ENCODE results near the gene EIF3M.

The EIF3M gene

DNA sequence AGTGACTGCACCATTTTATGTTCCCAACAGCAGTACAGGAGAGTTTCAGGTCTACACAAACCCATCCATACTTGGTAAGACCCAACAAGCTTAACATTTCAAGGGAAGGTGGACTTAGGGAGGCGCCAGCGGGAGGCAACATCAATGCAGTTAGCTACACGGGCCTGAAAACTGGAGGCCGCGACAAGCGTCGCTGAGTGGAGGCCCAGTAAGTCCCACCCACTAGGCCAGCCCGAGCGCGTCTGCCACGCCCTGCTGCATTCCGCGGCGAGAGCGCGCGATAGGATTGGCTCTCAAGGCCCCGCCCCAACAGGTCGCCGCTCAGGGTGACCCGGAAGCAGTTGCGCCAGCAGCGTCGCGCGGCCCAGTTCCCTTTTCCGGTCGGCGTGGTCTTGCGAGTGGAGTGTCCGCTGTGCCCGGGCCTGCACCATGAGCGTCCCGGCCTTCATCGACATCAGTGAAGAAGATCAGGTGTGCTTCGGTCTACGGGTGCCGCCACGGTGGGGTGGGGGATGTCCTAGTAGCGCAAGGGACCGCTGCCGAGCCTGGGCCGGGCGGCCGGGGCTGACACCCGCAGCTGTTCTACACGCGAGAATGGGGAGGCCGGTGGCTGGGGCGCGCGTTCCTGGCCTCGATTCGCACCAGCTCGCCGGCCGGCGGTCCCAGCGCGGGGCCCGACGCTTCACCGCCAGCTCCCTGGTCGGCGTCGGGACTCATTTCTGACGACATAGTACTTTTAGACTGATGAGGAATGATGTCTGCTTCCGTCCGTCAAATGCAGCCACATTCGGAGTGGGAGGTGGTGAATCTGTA lies at the start of gene EIF3M:
TSS of gene EIF3M (plus strand) at position 373 of the 813 bp plus-strand sequence. CDS start at position 430, 57 bp downstream.
- H3K9me3 ChIP-seq (ENCODE audit: insufficient read depth, low read length): no peaks in the 10 kb centered on the region
- H3K27me3 ChIP-seq (ENCODE audit: low read depth, low read length): no peaks in the 10 kb centered on the region
- peaks cover 51% of the 10 kb centered on the region for H3K79me2 ChIP-seq (ENCODE audit: low read length)
- peaks cover 27% of the 10 kb centered on the region for H3K4me1 ChIP-seq (ENCODE audit: low read length)
- H3K9ac ChIP-seq (ENCODE audit: low read length): peak within 1 kb of the TSS; percentile 98
- peak within 1 kb of the TSS; percentile 92 for H3K4me2 ChIP-seq (ENCODE audit: low read length)
- H3K36me3 ChIP-seq (replicated peaks; ENCODE audit: low read depth, low read length): peaks cover 17% of the 10 kb centered on the region
- no peak for TF ChIP-seq EZH2phosphoT487 (IDR thresholded peaks at IDR 0.05; ENCODE audit: low read depth)
- TF ChIP-seq, protein P1, sequence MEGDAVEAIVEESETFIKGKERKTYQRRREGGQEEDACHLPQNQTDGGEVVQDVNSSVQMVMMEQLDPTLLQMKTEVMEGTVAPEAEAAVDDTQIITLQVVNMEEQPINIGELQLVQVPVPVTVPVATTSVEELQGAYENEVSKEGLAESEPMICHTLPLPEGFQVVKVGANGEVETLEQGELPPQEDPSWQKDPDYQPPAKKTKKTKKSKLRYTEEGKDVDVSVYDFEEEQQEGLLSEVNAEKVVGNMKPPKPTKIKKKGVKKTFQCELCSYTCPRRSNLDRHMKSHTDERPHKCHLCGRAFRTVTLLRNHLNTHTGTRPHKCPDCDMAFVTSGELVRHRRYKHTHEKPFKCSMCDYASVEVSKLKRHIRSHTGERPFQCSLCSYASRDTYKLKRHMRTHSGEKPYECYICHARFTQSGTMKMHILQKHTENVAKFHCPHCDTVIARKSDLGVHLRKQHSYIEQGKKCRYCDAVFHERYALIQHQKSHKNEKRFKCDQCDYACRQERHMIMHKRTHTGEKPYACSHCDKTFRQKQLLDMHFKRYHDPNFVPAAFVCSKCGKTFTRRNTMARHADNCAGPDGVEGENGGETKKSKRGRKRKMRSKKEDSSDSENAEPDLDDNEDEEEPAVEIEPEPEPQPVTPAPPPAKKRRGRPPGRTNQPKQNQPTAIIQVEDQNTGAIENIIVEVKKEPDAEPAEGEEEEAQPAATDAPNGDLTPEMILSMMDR (IDR thresholded peaks at IDR 0.05; ENCODE audit: low read depth, low read length): no peak
- H3K27ac ChIP-seq (ENCODE audit: low read length): peak within 1 kb of the TSS; percentile 76
- peak within 1 kb of the TSS; percentile 99 for H3K4me3 ChIP-seq (ENCODE audit: low read length)
- H4K20me1 ChIP-seq (ENCODE audit: insufficient read depth, low read length): peaks cover 39% of the 10 kb centered on the region
- H2AFZ ChIP-seq (ENCODE audit: low read depth, low read length): peak within 1 kb of the TSS; percentile 61

DNA sequence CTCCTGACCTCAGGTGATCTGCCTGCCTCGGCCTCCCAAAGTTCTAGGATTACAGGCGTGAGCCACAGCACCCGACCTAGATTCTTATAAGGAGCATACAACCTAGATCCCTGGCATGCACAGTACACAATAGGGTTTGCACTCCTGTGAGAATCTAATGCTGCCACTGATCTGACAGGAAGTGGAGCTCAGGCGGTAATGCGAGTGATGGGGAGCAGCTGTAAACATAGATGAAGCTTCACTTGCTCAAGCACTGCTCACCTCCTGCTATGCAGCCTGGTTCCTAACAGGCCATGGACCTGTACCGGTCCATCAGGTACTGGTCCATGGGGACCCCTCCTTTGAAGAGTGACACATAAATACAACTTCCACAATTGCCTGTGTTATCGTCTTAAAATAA lies 44.8 kb upstream of the EIF3M start:
- no peak overlapping the region for H3K9ac ChIP-seq (ENCODE audit: low read length)
- no peaks in the 10 kb centered on the region; the same call in 1 of the 2 replicates for H3K4me1 ChIP-seq (ENCODE audit: low read length)
- no peak overlapping the region for H3K4me2 ChIP-seq (ENCODE audit: low read length)
- TF ChIP-seq EZH2phosphoT487 (IDR thresholded peaks at IDR 0.05; ENCODE audit: low read depth): no peak
- TF ChIP-seq, protein P1 (IDR thresholded peaks at IDR 0.05; ENCODE audit: low read depth, low read length): no peak
- H3K79me2 ChIP-seq (ENCODE audit: low read length): no peaks in the 10 kb centered on the region
- no peaks in the 10 kb centered on the region for H3K9me3 ChIP-seq (ENCODE audit: insufficient read depth, low read length)
- H3K4me3 ChIP-seq (ENCODE audit: low read length): no peak overlapping the region
- H3K36me3 ChIP-seq (replicated peaks; ENCODE audit: low read depth, low read length): no peaks in the 10 kb centered on the region
- no peak overlapping the region for H2AFZ ChIP-seq (ENCODE audit: low read depth, low read length)
- H4K20me1 ChIP-seq (ENCODE audit: insufficient read depth, low read length): no peaks in the 10 kb centered on the region
- no peak overlapping the region for H3K27ac ChIP-seq (ENCODE audit: low read length)
- H3K27me3 ChIP-seq (ENCODE audit: low read depth, low read length): no peaks in the 10 kb centered on the region

DNA sequence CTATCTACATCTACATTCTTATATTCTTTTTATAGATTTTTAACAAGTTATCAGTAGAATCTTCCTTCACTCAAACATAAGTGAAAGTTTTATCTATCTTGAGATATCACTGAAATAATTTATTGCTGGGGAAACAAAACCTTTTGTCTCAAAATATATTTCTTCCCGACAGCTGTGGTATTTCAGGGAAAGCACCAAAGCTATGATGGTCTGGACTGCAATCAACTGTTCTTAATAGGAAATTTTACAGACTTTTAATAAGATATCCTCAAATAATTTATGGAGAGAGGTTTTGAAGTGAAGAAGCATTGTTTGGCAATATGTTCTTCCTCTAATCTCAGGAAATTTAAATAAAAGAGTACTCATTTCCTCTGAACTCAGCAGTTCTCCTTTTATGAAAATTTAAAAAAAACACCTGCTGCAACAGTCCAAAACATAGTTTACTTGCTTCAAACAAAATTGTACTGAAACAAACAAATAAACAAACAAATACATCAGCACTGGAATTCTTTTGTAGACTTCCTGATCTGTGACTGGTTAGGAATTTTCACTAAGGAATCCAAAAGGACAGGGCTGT lies 33.9 kb upstream of the EIF3M start:
- no peak overlapping the region for H3K9ac ChIP-seq (ENCODE audit: low read length)
- no peaks in the 10 kb centered on the region for H3K79me2 ChIP-seq (ENCODE audit: low read length)
- no peaks in the 10 kb centered on the region for H3K36me3 ChIP-seq (replicated peaks; ENCODE audit: low read depth, low read length)
- no peaks in the 10 kb centered on the region for H3K27me3 ChIP-seq (ENCODE audit: low read depth, low read length)
- no peak overlapping the region for H3K4me3 ChIP-seq (ENCODE audit: low read length)
- no peak overlapping the region for H3K27ac ChIP-seq (ENCODE audit: low read length)
- H3K9me3 ChIP-seq (ENCODE audit: insufficient read depth, low read length): no peaks in the 10 kb centered on the region
- no peaks in the 10 kb centered on the region for H4K20me1 ChIP-seq (ENCODE audit: insufficient read depth, low read length)
- no peak overlapping the region for H2AFZ ChIP-seq (ENCODE audit: low read depth, low read length)
- peaks cover 7% of the 10 kb centered on the region for H3K4me1 ChIP-seq (ENCODE audit: low read length)
- TF ChIP-seq, protein P1 (IDR thresholded peaks at IDR 0.05; ENCODE audit: low read depth, low read length): no peak
- no peak for TF ChIP-seq EZH2phosphoT487 (IDR thresholded peaks at IDR 0.05; ENCODE audit: low read depth)
- H3K4me2 ChIP-seq (ENCODE audit: low read length): no peak overlapping the region; the same call in 1 of the 2 replicates

DNA sequence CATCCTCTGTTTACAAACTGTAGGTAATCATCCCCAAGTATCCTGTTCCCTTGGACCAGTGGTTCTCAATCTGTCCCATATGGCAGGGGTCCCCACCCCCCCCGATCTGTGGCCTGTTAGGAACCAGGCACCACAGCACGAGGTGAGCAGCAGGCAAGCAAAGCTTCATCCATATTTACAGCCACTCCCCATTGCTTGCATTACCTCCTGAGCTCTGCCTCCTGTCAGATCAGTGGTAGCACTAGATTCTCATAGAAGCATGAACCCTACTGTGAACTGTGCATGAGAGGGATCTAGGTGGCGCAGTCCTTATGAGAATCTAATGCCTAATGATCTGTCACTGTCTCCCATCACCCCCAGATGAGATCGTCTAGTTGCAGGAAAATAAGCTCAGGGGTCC lies 33.4 kb upstream of the EIF3M start:
- H3K27me3 ChIP-seq (ENCODE audit: low read depth, low read length): no peaks in the 10 kb centered on the region
- no peak overlapping the region for H2AFZ ChIP-seq (ENCODE audit: low read depth, low read length)
- no peak for TF ChIP-seq EZH2phosphoT487 (IDR thresholded peaks at IDR 0.05; ENCODE audit: low read depth)
- TF ChIP-seq, protein P1 (IDR thresholded peaks at IDR 0.05; ENCODE audit: low read depth, low read length): no peak
- H3K4me1 ChIP-seq (ENCODE audit: low read length): peaks cover 7% of the 10 kb centered on the region
- no peak overlapping the region for H3K4me3 ChIP-seq (ENCODE audit: low read length)
- no peaks in the 10 kb centered on the region for H4K20me1 ChIP-seq (ENCODE audit: insufficient read depth, low read length)
- no peak overlapping the region for H3K9ac ChIP-seq (ENCODE audit: low read length)
- H3K27ac ChIP-seq (ENCODE audit: low read length): no peak overlapping the region
- no peaks in the 10 kb centered on the region for H3K79me2 ChIP-seq (ENCODE audit: low read length)
- no peaks in the 10 kb centered on the region for H3K36me3 ChIP-seq (replicated peaks; ENCODE audit: low read depth, low read length)
- H3K4me2 ChIP-seq (ENCODE audit: low read length): no peak overlapping the region; the same call in 1 of the 2 replicates
- no peaks in the 10 kb centered on the region for H3K9me3 ChIP-seq (ENCODE audit: insufficient read depth, low read length)
